ENCODE data around the gene ATP5MG. TPM values are rescaled to one million over a fixed set of nuclear protein-coding genes. Genes with fewer than 3 reads are reported as not detected.

The ATP5MG gene
- total and polyA plus RNA-seq, 2 of the 8 experiments (the other 6 are each of a cell fraction or from before 2014, with no cell fraction given): 237 to 464 TPM

GRCh38 chr11:118397448-118397847 is 4.0 kb upstream of the ATP5MG start:
- no peak overlapping the region for H2BK15ac ChIP-seq (ENCODE audit: low read length)
- H3K9ac ChIP-seq (replicated peaks in 1 of 4; ENCODE audit: extremely low read depth in 1 of 4, low read depth in 3 of 4, low read length in 3 of 4): no peak overlapping the region
- no peak overlapping the region for H3K4me2 ChIP-seq (ENCODE audit: insufficient read depth in 1 of 2, low read depth in 2 of 2, low read length in 2 of 2)
- DNase-seq (ENCODE audit: low read depth in 1 of 2, low spot score in 2 of 2): no peak
- H2AK5ac ChIP-seq (ENCODE audit: low read depth, low read length): no peak overlapping the region
- H3K18ac ChIP-seq (ENCODE audit: extremely low read depth, low read length): no peak overlapping the region
- peaks cover 4 to 10% of the 10 kb centered on the region in 2 experiments; a peak in 3 of 4 replicates for H3K79me2 ChIP-seq (ENCODE audit: control insufficient read depth in 1 of 2, insufficient read depth in 2 of 2, low read length in 2 of 2)
- CTCF ChIA-PET (ENCODE audit: partially characterized antibody): interaction anchor here (0.8 to 1.5 kb wide), 2 partner anchors 77 to 91 kb away, joined by 3 to 4 read pairs; no protein-coding TSS in a partner anchor
- H3K27ac ChIP-seq (ENCODE audit: low read depth, low read length): no peak overlapping the region
- H4K20me1 ChIP-seq (replicated peaks in 1 of 2; ENCODE audit: control insufficient read depth in 1 of 2, insufficient read depth in 2 of 2, low read length in 2 of 2): peaks cover 1 to 5% of the 10 kb centered on the region in 2 experiments
- no peak overlapping the region for H2BK20ac ChIP-seq (ENCODE audit: low read length)
- peaks cover 3 to 31% (median 12%) of the 10 kb centered on the region in 4 experiments; a peak in 7 of 8 replicates for H3K36me3 ChIP-seq (ENCODE audit: control insufficient read depth in 2 of 4, insufficient read depth in 4 of 4, low read length in 3 of 4)
- H3K27me3 ChIP-seq (replicated peaks in 1 of 4; ENCODE audit: control insufficient read depth in 3 of 4, extremely low read depth in 1 of 4, insufficient read depth in 3 of 4, low read length in 3 of 4): no peaks in the 10 kb centered on the region
- peaks cover 0 to 3% (median 0%) of the 10 kb centered on the region in 4 experiments; a peak in 1 of 7 replicates for H3K4me1 ChIP-seq (replicated peaks in 1 of 4; ENCODE audit: control insufficient read depth in 3 of 4, insufficient read depth in 4 of 4, low read length in 3 of 4)
- H4K5ac ChIP-seq (ENCODE audit: insufficient read length, low read depth, low read length): no peak overlapping the region
- peaks cover 3% of the 10 kb centered on the region for H3K23me2 ChIP-seq (ENCODE audit: low read depth, low read length)
- H4K8ac ChIP-seq (ENCODE audit: extremely low read depth, insufficient read depth, low read length): no peak overlapping the region
- no peak overlapping the region for H2BK12ac ChIP-seq (ENCODE audit: low read depth, low read length)
- no peaks in the 10 kb centered on the region for H3K9me3 ChIP-seq (ENCODE audit: insufficient read depth in 2 of 2, low read depth in 1 of 2, low read length in 1 of 2)
- H3K4ac ChIP-seq (replicated peaks; ENCODE audit: insufficient read length, low read depth, low read length): no peak overlapping the region
- H3K79me1 ChIP-seq (ENCODE audit: low read depth, low read length): no peaks in the 10 kb centered on the region
- H3K4me3 ChIP-seq (ENCODE audit: extremely low read depth in 1 of 4, insufficient read depth in 2 of 4, low read depth in 3 of 4, low read length in 4 of 4): no peak overlapping the region
- no peak overlapping the region for H4K91ac ChIP-seq (replicated peaks; ENCODE audit: insufficient read length, low read length)
- H3K56ac ChIP-seq (replicated peaks; ENCODE audit: insufficient read length, low read depth, low read length): no peak overlapping the region
- no peak overlapping the region for H3K23ac ChIP-seq (ENCODE audit: insufficient read length)
- no peak overlapping the region for H2BK5ac ChIP-seq (ENCODE audit: low read depth, low read length)
- POLR2A ChIA-PET (ENCODE audit: partially characterized antibody): interaction anchor here (0.6 to 0.9 kb wide), 2 partner anchors 192 to 1344 kb away, joined by 3 read pairs; no protein-coding TSS in a partner anchor
- no peak overlapping the region for H2AFZ ChIP-seq (ENCODE audit: low read length)
- H2BK120ac ChIP-seq (replicated peaks; ENCODE audit: low read depth, low read length): no peak overlapping the region
- no peak overlapping the region for H3K14ac ChIP-seq (ENCODE audit: insufficient read length)
- FAIRE-seq: no peak
- TF ChIP-seq NRF1 (IDR thresholded peaks at IDR 0.05; ENCODE audit: low read depth, low read length) (no peak), ATF3 (IDR thresholded peaks at IDR 0.05; ENCODE audit: insufficient read depth, low read depth, low read length) (no peak), SP4 (IDR thresholded peaks at IDR 0.05; ENCODE audit: low read length) (no peak), NANOG (IDR thresholded peaks at IDR 0.05; ENCODE audit: insufficient read depth, low read depth, low read length, poor library complexity, severe bottlenecking) (no peak), CTCF (IDR thresholded peaks at IDR 0.05; ENCODE audit: control extremely low read depth in 1 of 3, insufficient read depth in 1 of 3, low read depth in 1 of 3, low read length in 3 of 3) (no peak), POU5F1 (IDR thresholded peaks at IDR 0.05; ENCODE audit: low read depth, low read length) (no peak), RNF2 (IDR thresholded peaks at IDR 0.05; ENCODE audit: borderline replicate concordance, low read depth, low read length, missing control alignments, poor library complexity, severe bottlenecking) (no peak), HDAC2 (IDR thresholded peaks at IDR 0.05; ENCODE audit: borderline replicate concordance in 1 of 2, low read depth in 2 of 2, low read length in 2 of 2) (no peak), SRF (IDR thresholded peaks at IDR 0.05; ENCODE audit: low read depth, low read length) (no peak), HDAC6 (IDR thresholded peaks at IDR 0.05; ENCODE audit: low read depth, low read length) (no peak), CBX8 (IDR thresholded peaks at IDR 0.05; ENCODE audit: borderline replicate concordance, low read depth, low read length) (no peak)
